ENCODE results near the gene CD28. TPM values are rescaled to one million over a fixed set of nuclear protein-coding genes. Genes with fewer than 3 reads are reported as not detected.
A peak's percentile ranks its signal among the peaks of the same experiment; 100 is the strongest.

Gene CD28
- total RNA-seq: 100 to 1,000 TPM; 128 to 130 TPM
- polyA plus RNA-seq (2013, experiment 1 of 2): 114 TPM
- 130 TPM for polyA plus RNA-seq (2013, experiment 2 of 2)
- total RNA-seq: 97.5 to 623 (median 367) reads per million in 172 experiments

- ChIA-PET POLR2A (interaction anchor here (0.7 to 19.9 kb wide), 17 partner anchors 13 to 467 kb away, joined by 3 to 621 read pairs (median 5); partner anchors contain the start of genes CTLA4, CYP20A1 and RAPH1), CTCF (interaction anchor here (1.1 to 3.3 kb wide), 2 partner anchors 34 to 105 kb away, joined by 3 to 19 read pairs; no protein-coding TSS in a partner anchor)
- Mint-ChIP-seq H3K36me3 (ENCODE audit: low read depth) (peaks cover 57% of the 10 kb centered on the region), H3K4me3 (peak within 1 kb of the TSS; percentile 90), H3K27me3 (no peaks in the 10 kb centered on the region), H3K27ac (peak within 1 kb of the TSS; percentile 92), H3K9me3 (no peaks in the 10 kb centered on the region), H3K4me1 (ENCODE audit: low read depth) (peaks cover 54% of the 10 kb centered on the region)
- TF ChIP-seq, protein P1, sequence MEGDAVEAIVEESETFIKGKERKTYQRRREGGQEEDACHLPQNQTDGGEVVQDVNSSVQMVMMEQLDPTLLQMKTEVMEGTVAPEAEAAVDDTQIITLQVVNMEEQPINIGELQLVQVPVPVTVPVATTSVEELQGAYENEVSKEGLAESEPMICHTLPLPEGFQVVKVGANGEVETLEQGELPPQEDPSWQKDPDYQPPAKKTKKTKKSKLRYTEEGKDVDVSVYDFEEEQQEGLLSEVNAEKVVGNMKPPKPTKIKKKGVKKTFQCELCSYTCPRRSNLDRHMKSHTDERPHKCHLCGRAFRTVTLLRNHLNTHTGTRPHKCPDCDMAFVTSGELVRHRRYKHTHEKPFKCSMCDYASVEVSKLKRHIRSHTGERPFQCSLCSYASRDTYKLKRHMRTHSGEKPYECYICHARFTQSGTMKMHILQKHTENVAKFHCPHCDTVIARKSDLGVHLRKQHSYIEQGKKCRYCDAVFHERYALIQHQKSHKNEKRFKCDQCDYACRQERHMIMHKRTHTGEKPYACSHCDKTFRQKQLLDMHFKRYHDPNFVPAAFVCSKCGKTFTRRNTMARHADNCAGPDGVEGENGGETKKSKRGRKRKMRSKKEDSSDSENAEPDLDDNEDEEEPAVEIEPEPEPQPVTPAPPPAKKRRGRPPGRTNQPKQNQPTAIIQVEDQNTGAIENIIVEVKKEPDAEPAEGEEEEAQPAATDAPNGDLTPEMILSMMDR (IDR thresholded peaks at IDR 0.05): no peak
- peak; percentile 76 for ATAC-seq (ENCODE audit: poor library complexity)
- peaks cover 22% of the 10 kb centered on the region for H3K4me1 ChIP-seq (ENCODE audit: insufficient read depth, low read length)
- H3K27ac ChIP-seq (ENCODE audit: low read depth in 1 of 2, low read length in 2 of 2): peak within 1 kb of the TSS; percentile 82 to 92
- H3K4me3 ChIP-seq (ENCODE audit: low read length): peak within 1 kb of the TSS; percentile 81
- no peaks in the 10 kb centered on the region for H3K9me3 ChIP-seq (ENCODE audit: control insufficient read depth in 1 of 2, insufficient read depth in 1 of 2, low read length in 2 of 2)
- no peaks in the 10 kb centered on the region for H3K27me3 ChIP-seq (ENCODE audit: control insufficient read depth in 1 of 2, insufficient read depth in 2 of 2, low read length in 2 of 2)
- intact Hi-C loops (cut with DNase I, micrococcal nuclease): loop anchor here (1.0 to 5.0 kb wide), 8 partner anchors 14 to 174 kb away; partner anchors contain the start of gene RAPH1 (in 1 of the 2)
- peak; percentile 78 to 97 (median 86) for DNase-seq
- H3K36me3 ChIP-seq (ENCODE audit: insufficient read depth, low read length): peaks cover 12% of the 10 kb centered on the region
Measured at GRCh38 chr2:203706403-203706802, at the start of gene CD28. CD28 (plus strand) TSS chr2:203706639; CDS start chr2:203706697, 58 bp downstream.

- H3K4me3 ChIP-seq (ENCODE audit: low read length): no peak overlapping the region
- Mint-ChIP-seq H3K9me3 (no peaks in the 10 kb centered on the region), H3K27me3 (no peaks in the 10 kb centered on the region), H3K4me3 (no peak overlapping the region), H3K27ac (no peak overlapping the region), H3K36me3 (ENCODE audit: low read depth) (no peaks in the 10 kb centered on the region), H3K4me1 (ENCODE audit: low read depth) (peaks cover 46% of the 10 kb centered on the region)
- H3K4me1 ChIP-seq (ENCODE audit: insufficient read depth, low read length): peaks cover 9% of the 10 kb centered on the region
- TF ChIP-seq, protein P1 (IDR thresholded peaks at IDR 0.05): no peak
- CTCF ChIA-PET: no interaction called here
- no peaks in the 10 kb centered on the region for H3K9me3 ChIP-seq (ENCODE audit: control insufficient read depth in 1 of 2, insufficient read depth in 1 of 2, low read length in 2 of 2)
- intact Hi-C loops (cut with DNase I, micrococcal nuclease): no loop called here
- ATAC-seq (ENCODE audit: poor library complexity): no peak
- H3K27ac ChIP-seq (ENCODE audit: low read depth in 1 of 2, low read length in 2 of 2): no peak overlapping the region
- H3K36me3 ChIP-seq (ENCODE audit: insufficient read depth, low read length): no peaks in the 10 kb centered on the region
- peak in 2 of 14 experiments; percentile 38 to 41 for DNase-seq
- H3K27me3 ChIP-seq (ENCODE audit: control insufficient read depth in 1 of 2, insufficient read depth in 2 of 2, low read length in 2 of 2): no peaks in the 10 kb centered on the region
- POLR2A ChIA-PET: no interaction called here
Measured at GRCh38 chr2:203659331-203660049, 46.9 kb upstream of the CD28 start.

DNA sequence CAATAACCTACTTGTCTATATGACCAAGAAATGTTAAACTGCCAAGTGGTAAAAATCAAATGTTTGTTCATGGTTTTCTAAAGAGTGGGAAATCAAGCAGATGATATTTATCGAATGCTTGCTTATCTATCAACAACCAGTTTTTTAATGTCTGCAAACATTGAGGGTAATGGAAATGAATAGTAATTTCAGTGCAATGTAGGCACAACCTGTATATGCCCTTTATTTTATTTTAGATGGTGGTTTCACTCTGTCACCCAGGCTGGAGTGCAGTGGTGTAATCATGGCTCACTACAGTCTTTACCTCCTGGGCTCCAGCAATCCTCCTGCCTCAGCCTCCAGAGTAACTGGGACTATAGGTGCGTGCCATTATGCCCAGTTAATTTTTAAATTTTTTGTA is 46.0 kb upstream of the CD28 start:
- CTCF ChIA-PET: no interaction called here
- ATAC-seq (ENCODE audit: poor library complexity): no peak

More for the DNA sequence above, 46.0 kb upstream of the CD28 start:
- Mint-ChIP-seq H3K27ac (no peak overlapping the region), H3K4me3 (no peak overlapping the region), H3K4me1 (ENCODE audit: low read depth) (peaks cover 37% of the 10 kb centered on the region), H3K27me3 (no peaks in the 10 kb centered on the region), H3K36me3 (ENCODE audit: low read depth) (no peaks in the 10 kb centered on the region), H3K9me3 (no peaks in the 10 kb centered on the region)
- Histone ChIP-seq H3K27ac (ENCODE audit: low read depth in 1 of 2, low read length in 2 of 2) (no peak overlapping the region), H3K4me1 (ENCODE audit: insufficient read depth, low read length) (peaks cover 9% of the 10 kb centered on the region), H3K9me3 (ENCODE audit: control insufficient read depth in 1 of 2, insufficient read depth in 1 of 2, low read length in 2 of 2) (no peaks in the 10 kb centered on the region), H3K36me3 (ENCODE audit: insufficient read depth, low read length) (no peaks in the 10 kb centered on the region), H3K4me3 (ENCODE audit: low read length) (no peak overlapping the region), H3K27me3 (ENCODE audit: control insufficient read depth in 1 of 2, insufficient read depth in 2 of 2, low read length in 2 of 2) (no peaks in the 10 kb centered on the region)
- POLR2A ChIA-PET: no interaction called here
- no peak for DNase-seq
- TF ChIP-seq, protein P1 (IDR thresholded peaks at IDR 0.05): no peak
- intact Hi-C loops (cut with DNase I, micrococcal nuclease): no loop called here

All from CD4-positive, alpha-beta T cell (primary cell).